Endothelial cell of umbilical vein (primary cell): Measurements from ENCODE around the gene GNAS-AS1. TPM values are rescaled to one million over a fixed set of nuclear protein-coding genes. Genes with fewer than 3 reads are reported as not detected.

Experiments
- BruUV-seq: library from RNA; stranded (reverse); fragments of 400-500 nt; replicated peaks from 2 replicates; lab custom pipeline; 2021; lab: Mats Ljungman, UMichigan
- CTCF ChIA-PET: fragments of 300-600, 350-600 bp; sonication (Branson Sonifier 250); formaldehyde crosslinking; loops from one replicate; lab custom pipeline; 2021; ENCODE audit warnings: antibody characterized with exemption, inconsistent platforms; lab: Charles Lee
- POLR2A ChIA-PET: fragments of 300-600, 350-600 bp; sonication (Branson Sonifier 250); formaldehyde crosslinking; loops from one replicate; lab custom pipeline; 2021; ENCODE audit warnings: antibody characterized with exemption, inconsistent platforms; lab: Charles Lee
- DNase-seq: peaks from one replicate; pipeline ENCODE4 v3.0.0-alpha.2; 2011; ENCODE audit warnings: low read depth, low spot score
- FAIRE-seq: peaks from 2 replicates; lab custom pipeline; 2011; peaks lifted over from hg19 to GRCh38; lab: Jason Lieb, UNC
- H2AFZ ChIP-seq: 2 replicates; pipeline ENCODE4 v1.6.0; 2012; ENCODE audit warnings: low read depth, low read length, control low read depth, inconsistent platforms
- H3K27ac ChIP-seq: 2 replicates; pipeline ENCODE4 v1.5.1; 2011; ENCODE audit warnings: low read depth, mild to moderate bottlenecking, control low read depth, low read length, moderate library complexity; ENCODE audit not compliant: insufficient read depth
- H3K27me3 ChIP-seq, 2 experiments: 2 replicates each; pipeline versions ENCODE4 v1.6.0 to v1.6.1; 2011; ENCODE audit warnings: low read length in 2 of 2, mixed read lengths in 1 of 2; ENCODE audit not compliant: control insufficient read depth in 2 of 2, insufficient read depth in 2 of 2
- H3K36me3 ChIP-seq, 2 experiments: 2 replicates in 1 of 2; 3 replicates in 1 of 2; pipeline ENCODE4 v1.5.1; 2011; ENCODE audit warnings: low read length in 2 of 2, mild to moderate bottlenecking in 1 of 2, moderate library complexity in 1 of 2; ENCODE audit not compliant: control insufficient read depth in 2 of 2, insufficient read depth in 2 of 2; ENCODE audit errors: extremely low read depth in 1 of 2
- H3K4me1 ChIP-seq: 3 replicates; pipeline ENCODE4 v1.5.1; 2011; ENCODE audit warnings: mild to moderate bottlenecking, low read length; ENCODE audit not compliant: control insufficient read depth, insufficient read depth; ENCODE audit errors: extremely low read depth
- H3K4me2 ChIP-seq: 2 replicates; pipeline ENCODE4 v1.6.1; 2011; ENCODE audit warnings: low read length, control low read depth, mixed read lengths; ENCODE audit not compliant: insufficient read depth
- H3K4me3 ChIP-seq, 3 experiments: fragments of 200-600 bp in 1 of 3; sonication (generic), shearing (Covaris generic) in 1 of 3; replicated peaks in 1 of 3; 2 replicates each; pipeline ENCODE4 v1.5.1; 2011 to 2016; ENCODE audit warnings: control low read depth in 3 of 3, low read length in 3 of 3, mild to moderate bottlenecking in 2 of 3, inconsistent platforms in 1 of 3, low read depth in 1 of 3, moderate library complexity in 1 of 3; ENCODE audit not compliant: insufficient read depth in 1 of 3
- H3K79me2 ChIP-seq: 2 replicates; pipeline ENCODE4 v1.6.0; 2012; ENCODE audit warnings: low read length, inconsistent platforms; ENCODE audit not compliant: control insufficient read depth, insufficient read depth
- H3K9ac ChIP-seq: replicated peaks from 2 replicates; pipeline ENCODE3; 2011; ENCODE audit warnings: low read length, control low read depth; ENCODE audit not compliant: insufficient read depth; ENCODE audit errors: extremely low read depth
- H3K9me1 ChIP-seq: replicated peaks from 3 replicates; pipeline ENCODE4 v1.6.0; 2011; ENCODE audit warnings: mild to moderate bottlenecking, low read length; ENCODE audit not compliant: control insufficient read depth, insufficient read depth; ENCODE audit errors: extremely low read depth
- H3K9me3 ChIP-seq: replicated peaks from 2 replicates; pipeline ENCODE4 v1.5.1; 2012; ENCODE audit warnings: low read length, inconsistent platforms; ENCODE audit not compliant: control insufficient read depth, insufficient read depth
- H4K20me1 ChIP-seq: replicated peaks from 2 replicates; pipeline ENCODE3; 2011; ENCODE audit warnings: mild to moderate bottlenecking, low read length; ENCODE audit not compliant: control insufficient read depth, insufficient read depth; ENCODE audit errors: extremely low read depth
- EZH2 ChIP-seq: IDR thresholded peaks from 2 replicates; pipeline ENCODE4 v1.6.1; 2012; ENCODE audit warnings: borderline replicate concordance, low read depth, mild to moderate bottlenecking, moderate library complexity, low read length, inconsistent platforms; ENCODE audit not compliant: severe bottlenecking
- FOS ChIP-seq: IDR thresholded peaks from 2 replicates; pipeline ENCODE4 v1.6.1; 2011; ENCODE audit warnings: mild to moderate bottlenecking, low read length, moderate library complexity, borderline replicate concordance; ENCODE audit not compliant: insufficient read depth
- GATA2 ChIP-seq: IDR thresholded peaks from 2 replicates; pipeline ENCODE4 v1.7.0; 2011; ENCODE audit warnings: low read depth, mild to moderate bottlenecking, moderate library complexity, mixed read lengths, low read length; ENCODE audit not compliant: insufficient read length, insufficient read depth
- JUN ChIP-seq: IDR thresholded peaks from 2 replicates; pipeline ENCODE4 v1.6.1; 2011; ENCODE audit warnings: borderline replicate concordance, low read depth; ENCODE audit not compliant: insufficient read length, insufficient read depth
- MYC ChIP-seq: IDR thresholded peaks from one replicate; pipeline ENCODE4 v1.6.1; 2011; ENCODE audit warnings: mild to moderate bottlenecking, low read depth, low read length
- POLR2AphosphoS5 ChIP-seq: IDR thresholded peaks from 2 replicates; pipeline ENCODE4 v1.6.1; 2012; ENCODE audit warnings: low read depth, mild to moderate bottlenecking, control low read depth, low read length, moderate library complexity; ENCODE audit not compliant: insufficient read depth
- dilution Hi-C: fragments of 300-500 bp; cut with MboI; formaldehyde crosslinking; loops from one replicate; pipeline ENCODE4 v1.15.0; 2019; ENCODE audit warnings: low sequenced_read_pairs; ENCODE audit not compliant: extremely low pct_ligation_motif_present
- intact Hi-C: fragments of 100-400 bp; cut with micrococcal nuclease; formaldehyde crosslinking; loops from one replicate; pipeline ENCODE4 v1.10.0; 2022
- polyA plus RNA-seq, 4 experiments: library from polyadenylated mRNA; depleted of rRNA in 3 of 4; stranded (reverse) in 3 of 4; unstranded in 1 of 4; fragments of >200 nt; gene quantifications; 2 replicates each; pipeline versions ENCODE4 v1.2.1 to v1.2.3, GENCODE V29; 2011 to 2012; ENCODE audit warnings: missing spikeins in 1 of 4
- total RNA-seq: library from RNA; stranded (reverse); gene quantifications from 2 replicates; pipeline ENCODE4 v1.2.3, GENCODE V29; 2021
- TF ChIP-seq, protein P1 (sequence below): IDR thresholded peaks from 2 replicates; pipeline ENCODE4 v1.6.1; 2011; ENCODE audit not compliant: insufficient read depth, insufficient read length
- TF ChIP-seq, protein P2 (sequence below), 2 donors: IDR thresholded peaks; 1 replicate in 1 of 2; 2 replicates in 1 of 2; pipeline ENCODE4 v1.5.1; 2011; ENCODE audit warnings: low read length in 2 of 2, mild to moderate bottlenecking in 2 of 2, moderate library complexity in 2 of 2, control low read depth in 1 of 2, inconsistent platforms in 1 of 2, low read depth in 1 of 2; ENCODE audit not compliant: insufficient read depth in 1 of 2; ENCODE audit errors: extremely low read depth in 1 of 2

Gene GNAS-AS1
- total and polyA plus RNA-seq, 2 donors (not counting 3 experiments of a cell fraction or from before 2014, with no cell fraction given) = 0.11 to 0.58 TPM

DNA sequence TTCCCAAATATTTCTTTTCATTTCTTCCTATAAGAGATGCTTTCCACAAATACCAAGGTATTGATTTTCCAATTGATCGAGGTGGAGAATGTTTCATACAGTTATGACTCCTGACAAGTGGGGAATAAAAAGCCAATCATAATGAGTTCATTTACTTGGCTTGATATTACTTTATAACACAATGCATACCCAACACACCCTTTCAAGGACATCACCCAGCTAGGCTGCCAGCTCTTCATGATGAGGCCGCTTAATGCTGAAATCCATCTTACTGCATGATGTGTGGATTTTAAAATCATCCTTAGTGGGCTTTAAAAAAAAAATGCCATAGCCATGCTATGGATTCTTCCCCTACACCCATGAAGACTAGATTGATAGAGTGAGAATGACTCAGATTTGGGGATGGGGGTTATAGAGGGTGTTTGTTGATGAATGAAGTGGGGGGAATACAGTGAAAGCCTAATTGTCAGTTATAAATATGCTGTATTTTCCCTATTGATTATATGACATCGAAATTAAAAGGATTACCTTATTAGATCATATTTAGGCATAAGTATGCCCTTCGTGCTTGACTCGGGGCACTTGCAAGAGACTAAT, 75.9 kb downstream of the GNAS-AS1 start:
- DNase-seq (no peak), FAIRE-seq (no peak)
- H3K4me3 ChIP-seq = no peak overlapping the region
- H4K20me1 ChIP-seq = no peaks in the 10 kb centered on the region
- no TSS peak for BruUV-seq
- ChIA-PET CTCF (no interaction called here), POLR2A (no interaction called here)
- no peak overlapping the region for H2AFZ ChIP-seq
- no peaks in the 10 kb centered on the region for H3K9me1 ChIP-seq
- H3K9me3 ChIP-seq = no peaks in the 10 kb centered on the region
- H3K9ac ChIP-seq = no peak overlapping the region
- no peak for TF ChIP-seq FOS
- TF ChIP-seq, protein P1, sequence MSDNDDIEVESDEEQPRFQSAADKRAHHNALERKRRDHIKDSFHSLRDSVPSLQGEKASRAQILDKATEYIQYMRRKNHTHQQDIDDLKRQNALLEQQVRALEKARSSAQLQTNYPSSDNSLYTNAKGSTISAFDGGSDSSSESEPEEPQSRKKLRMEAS = no peak
- TF ChIP-seq GATA2 = no peak
- TF ChIP-seq POLR2AphosphoS5 = no peak
- no peak for TF ChIP-seq JUN
- intact Hi-C loops = no loop called here
- no peaks in the 10 kb centered on the region for H3K36me3 ChIP-seq
- no peaks in the 10 kb centered on the region for H3K79me2 ChIP-seq
- H3K27me3 ChIP-seq = peaks cover 0 to 2% of the 10 kb centered on the region in 2 experiments
- no peak overlapping the region for H3K27ac ChIP-seq
- dilution Hi-C loops = no loop called here
- H3K4me2 ChIP-seq = no peak overlapping the region
- no peaks in the 10 kb centered on the region for H3K4me1 ChIP-seq

DNA sequence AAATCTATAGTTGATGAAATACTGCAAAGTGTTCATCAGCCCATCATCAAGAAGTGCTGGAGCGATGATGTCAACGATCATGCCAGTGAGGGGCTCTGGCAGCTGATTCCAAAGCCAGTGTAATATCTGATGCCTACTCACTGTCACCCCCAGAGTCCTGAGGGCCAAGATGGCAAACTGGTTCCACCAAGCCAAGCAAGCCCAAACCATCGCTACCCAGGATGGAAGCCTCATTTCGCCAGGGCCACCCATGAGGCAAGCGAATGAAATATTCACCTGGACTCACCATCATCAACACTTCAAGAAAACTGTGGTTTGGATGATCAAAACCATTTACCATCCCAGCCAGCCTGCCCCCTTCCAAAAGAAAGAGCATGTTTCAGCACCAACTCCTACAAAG, 76.5 kb downstream of the GNAS-AS1 start:
- TF ChIP-seq JUN (no peak), POLR2AphosphoS5 (no peak), FOS (no peak), EZH2 (no peak), MYC (no peak)
- TF ChIP-seq, protein P1 = no peak
- TF ChIP-seq, protein P2, sequence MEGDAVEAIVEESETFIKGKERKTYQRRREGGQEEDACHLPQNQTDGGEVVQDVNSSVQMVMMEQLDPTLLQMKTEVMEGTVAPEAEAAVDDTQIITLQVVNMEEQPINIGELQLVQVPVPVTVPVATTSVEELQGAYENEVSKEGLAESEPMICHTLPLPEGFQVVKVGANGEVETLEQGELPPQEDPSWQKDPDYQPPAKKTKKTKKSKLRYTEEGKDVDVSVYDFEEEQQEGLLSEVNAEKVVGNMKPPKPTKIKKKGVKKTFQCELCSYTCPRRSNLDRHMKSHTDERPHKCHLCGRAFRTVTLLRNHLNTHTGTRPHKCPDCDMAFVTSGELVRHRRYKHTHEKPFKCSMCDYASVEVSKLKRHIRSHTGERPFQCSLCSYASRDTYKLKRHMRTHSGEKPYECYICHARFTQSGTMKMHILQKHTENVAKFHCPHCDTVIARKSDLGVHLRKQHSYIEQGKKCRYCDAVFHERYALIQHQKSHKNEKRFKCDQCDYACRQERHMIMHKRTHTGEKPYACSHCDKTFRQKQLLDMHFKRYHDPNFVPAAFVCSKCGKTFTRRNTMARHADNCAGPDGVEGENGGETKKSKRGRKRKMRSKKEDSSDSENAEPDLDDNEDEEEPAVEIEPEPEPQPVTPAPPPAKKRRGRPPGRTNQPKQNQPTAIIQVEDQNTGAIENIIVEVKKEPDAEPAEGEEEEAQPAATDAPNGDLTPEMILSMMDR (IDR thresholded peaks at IDR 0.05; ENCODE audit: extremely low read depth in 1 of 2, insufficient read depth in 1 of 2, low read depth in 1 of 2, low read length in 2 of 2) = no peak
- Histone ChIP-seq H3K9me1 (no peaks in the 10 kb centered on the region), H2AFZ (no peak overlapping the region), H3K9ac (no peak overlapping the region), H3K4me2 (no peak overlapping the region), H3K27me3 (no peaks in the 10 kb centered on the region), H4K20me1 (no peaks in the 10 kb centered on the region), H3K36me3 (no peaks in the 10 kb centered on the region), H3K9me3 (no peaks in the 10 kb centered on the region), H3K4me3 (no peak overlapping the region), H3K27ac (no peak overlapping the region), H3K79me2 (no peaks in the 10 kb centered on the region), H3K4me1 (no peaks in the 10 kb centered on the region)
- ChIA-PET CTCF (no interaction called here), POLR2A (no interaction called here)
- intact Hi-C loops = no loop called here
- no peak for DNase-seq
- FAIRE-seq = no peak
- no TSS peak for BruUV-seq
- dilution Hi-C loops = no loop called here
